WTC11 (cell line): Measurements from ENCODE around the gene BOD1.

ENCODE experiments used
- ATF2 ChIP-seq: sonication (generic); formaldehyde crosslinking; IDR thresholded peaks from 2 replicates; pipeline ENCODE4 v1.8.1; 2022; ENCODE audit warnings: low read depth, missing genetic modification reagents, borderline replicate concordance
- CREB1 ChIP-seq: sonication (generic); formaldehyde crosslinking; IDR thresholded peaks from 2 replicates; pipeline ENCODE4 v1.8.0; 2023; ENCODE audit warnings: mild to moderate bottlenecking, missing genetic modification reagents
- CTCF ChIP-seq: fragments of 200-600 bp; IDR thresholded peaks from 2 replicates; pipeline ENCODE4 v1.8.0; 2022; ENCODE audit warnings: antibody characterized with exemption
- JUN ChIP-seq: sonication (generic); formaldehyde crosslinking; IDR thresholded peaks from 2 replicates; pipeline ENCODE4 v1.8.0; 2023; ENCODE audit warnings: mild to moderate bottlenecking, missing genetic modification reagents
- OVOL2 ChIP-seq: fragments of 250-450 bp; sonication (Bioruptor Pico); IDR thresholded peaks from 2 replicates; pipeline ENCODE4 v1.9.0; 2021; ENCODE audit warnings: mild to moderate bottlenecking, borderline replicate concordance
- PRDM15 ChIP-seq: sonication (generic); formaldehyde crosslinking; IDR thresholded peaks from 2 replicates; pipeline ENCODE4 v1.8.0; 2022; ENCODE audit warnings: missing genetic modification reagents
- STAT6 ChIP-seq: sonication (generic); formaldehyde crosslinking; conservative IDR thresholded peaks from 2 replicates; pipeline ENCODE4 v1.8.1; 2023; ENCODE audit warnings: mild to moderate bottlenecking, low read depth, missing genetic modification reagents, moderate library complexity
- USF2 ChIP-seq: sonication (generic); formaldehyde crosslinking; IDR thresholded peaks from 2 replicates; pipeline ENCODE4 v1.8.1; 2023; ENCODE audit warnings: mild to moderate bottlenecking, missing genetic modification reagents, moderate library complexity
- ZNF121 ChIP-seq: sonication (generic); formaldehyde crosslinking; IDR thresholded peaks from 2 replicates; pipeline ENCODE4 v1.8.0; 2023; ENCODE audit warnings: missing genetic modification reagents
- ZNF416 ChIP-seq: fragments of 250-450 bp; sonication (Bioruptor Pico); IDR thresholded peaks from 2 replicates; pipeline ENCODE4 v1.9.0; 2021; ENCODE audit warnings: mild to moderate bottlenecking, inconsistent platforms
- TF ChIP-seq, protein P1 (sequence below): fragments of 250-450 bp; sonication (Bioruptor Pico); IDR thresholded peaks from 2 replicates; pipeline ENCODE4 v2.1.2; 2022; ENCODE audit warnings: mild to moderate bottlenecking, moderate library complexity

DNA sequence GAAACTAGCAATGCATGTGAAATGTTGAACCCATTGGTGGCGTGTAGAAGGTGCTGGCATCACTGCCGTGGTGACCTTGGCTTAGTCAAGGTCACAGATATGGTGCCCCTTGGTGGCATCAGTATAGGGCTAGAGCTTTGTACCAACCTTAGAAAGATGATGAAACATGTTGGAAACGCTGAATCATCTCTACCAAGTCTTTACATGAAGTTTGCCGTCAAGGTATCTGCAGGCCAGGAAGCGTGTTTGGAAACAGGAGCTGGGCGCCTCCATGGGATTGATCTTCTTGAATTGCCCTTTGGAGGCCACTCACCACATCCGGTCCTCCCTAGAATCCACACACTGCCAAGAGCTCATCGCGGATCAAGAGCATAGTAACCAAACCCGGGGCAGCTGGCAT lies 16.9 kb upstream of the BOD1 start:
- no peak for TF ChIP-seq ZNF416
- TF ChIP-seq ATF2 = no peak
- no peak for TF ChIP-seq CTCF
- no peak for TF ChIP-seq ZNF121 (CRISPR knock-in tag)
- TF ChIP-seq JUN (CRISPR knock-in tag) = no peak
- TF ChIP-seq USF2 (CRISPR knock-in tag) = no peak
- TF ChIP-seq, protein P1, sequence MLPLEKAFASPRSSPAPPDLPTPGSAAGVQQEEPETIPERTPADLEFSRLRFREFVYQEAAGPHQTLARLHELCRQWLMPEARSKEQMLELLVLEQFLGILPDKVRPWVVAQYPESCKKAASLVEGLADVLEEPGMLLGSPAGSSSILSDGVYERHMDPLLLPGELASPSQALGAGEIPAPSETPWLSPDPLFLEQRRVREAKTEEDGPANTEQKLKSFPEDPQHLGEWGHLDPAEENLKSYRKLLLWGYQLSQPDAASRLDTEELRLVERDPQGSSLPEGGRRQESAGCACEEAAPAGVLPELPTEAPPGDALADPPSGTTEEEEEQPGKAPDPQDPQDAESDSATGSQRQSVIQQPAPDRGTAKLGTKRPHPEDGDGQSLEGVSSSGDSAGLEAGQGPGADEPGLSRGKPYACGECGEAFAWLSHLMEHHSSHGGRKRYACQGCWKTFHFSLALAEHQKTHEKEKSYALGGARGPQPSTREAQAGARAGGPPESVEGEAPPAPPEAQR = no peak
- no peak for TF ChIP-seq CREB1
- TF ChIP-seq PRDM15 (CRISPR knock-in tag) = no peak
- TF ChIP-seq STAT6 = no peak
- TF ChIP-seq OVOL2 (CRISPR knock-in tag) = no peak
